NT2/D1 (cell line): ENCODE measurements around the gene SFXN5.

Source experiments
- DNase-seq: peaks from one replicate; pipeline ENCODE4 v3.0.0-alpha.2; 2011; ENCODE audit warnings: low read depth, low spot score
- H3K27me3 ChIP-seq: 2 replicates; pipeline ENCODE4 v1.6.0; 2011; ENCODE audit warnings: mild to moderate bottlenecking; ENCODE audit not compliant: insufficient read length, insufficient read depth
- H3K36me3 ChIP-seq: 2 replicates; pipeline ENCODE4 v1.6.1; 2011; ENCODE audit warnings: mild to moderate bottlenecking, low read length, mixed read lengths; ENCODE audit not compliant: insufficient read depth, insufficient read length
- H3K4me1 ChIP-seq: 2 replicates; pipeline ENCODE4 v1.5.1; 2011; ENCODE audit not compliant: insufficient read depth, insufficient read length
- H3K4me3 ChIP-seq: 2 replicates; pipeline ENCODE4 v1.5.1; 2011; ENCODE audit warnings: low read depth; ENCODE audit not compliant: insufficient read length
- H3K9ac ChIP-seq: 2 replicates; pipeline ENCODE4 v1.6.0; 2011; ENCODE audit warnings: low read depth; ENCODE audit not compliant: insufficient read length
- H3K9me3 ChIP-seq: 2 replicates; pipeline ENCODE4 v1.5.1; 2011; ENCODE audit warnings: mild to moderate bottlenecking, low read length; ENCODE audit not compliant: insufficient read depth
- SUZ12 ChIP-seq: IDR thresholded peaks from 2 replicates; pipeline ENCODE4 v1.6.1; 2011; ENCODE audit not compliant: insufficient read length, insufficient read depth; ENCODE audit errors: extremely low read depth
- YY1 ChIP-seq: IDR thresholded peaks from 2 replicates; pipeline ENCODE4 v1.6.1; 2011; ENCODE audit not compliant: insufficient read length, insufficient read depth
- ZNF274 ChIP-seq: IDR thresholded peaks from 2 replicates; pipeline ENCODE4 v1.6.1; 2011; ENCODE audit warnings: mild to moderate bottlenecking, low read depth, low read length

Gene SFXN5

GRCh38 chr2:72993933-72994280 is 77.6 kb downstream of the SFXN5 start:
- DNase-seq: no peak
- Histone ChIP-seq H3K9ac (no peak overlapping the region), H3K4me3 (no peak overlapping the region), H3K4me1 (peaks cover 7% of the 10 kb centered on the region), H3K36me3 (peaks cover 33% of the 10 kb centered on the region), H3K9me3 (no peaks in the 10 kb centered on the region), H3K27me3 (no peaks in the 10 kb centered on the region)
- TF ChIP-seq SUZ12: no peak
- no peak for TF ChIP-seq YY1
- no peak for TF ChIP-seq ZNF274

- peak; percentile 40 for DNase-seq
- peaks cover 33% of the 10 kb centered on the region for H3K36me3 ChIP-seq
- TF ChIP-seq YY1 (no peak), ZNF274 (no peak), SUZ12 (no peak)
These were observed 78.2 kb downstream of the SFXN5 start for GRCh38 chr2:72993147-72993932.

GRCh38 chr2:72992734-72993102 is 78.8 kb downstream of the SFXN5 start:
- TF ChIP-seq ZNF274 (no peak), SUZ12 (no peak), YY1 (no peak)
- Histone ChIP-seq H3K9ac (no peak overlapping the region), H3K36me3 (peaks cover 36% of the 10 kb centered on the region), H3K4me1 (peaks cover 7% of the 10 kb centered on the region), H3K9me3 (no peaks in the 10 kb centered on the region), H3K27me3 (no peaks in the 10 kb centered on the region), H3K4me3 (no peak overlapping the region)
- DNase-seq: no peak

More at GRCh38 chr2:72993147-72993932, 78.2 kb downstream of the SFXN5 start:
- Histone ChIP-seq H3K4me1 (peaks cover 7% of the 10 kb centered on the region), H3K9me3 (no peaks in the 10 kb centered on the region), H3K4me3 (no peak overlapping the region), H3K9ac (no peak overlapping the region), H3K27me3 (no peaks in the 10 kb centered on the region)

- no peak overlapping the region for H3K4me3 ChIP-seq
- H3K9me3 ChIP-seq: no peaks in the 10 kb centered on the region
- H3K4me1 ChIP-seq: peaks cover 7% of the 10 kb centered on the region
- DNase-seq: no peak
- H3K9ac ChIP-seq: no peak overlapping the region
- TF ChIP-seq SUZ12 (no peak), ZNF274 (no peak), YY1 (no peak)
- no peaks in the 10 kb centered on the region for H3K27me3 ChIP-seq
- H3K36me3 ChIP-seq: peaks cover 37% of the 10 kb centered on the region
These were observed 79.4 kb downstream of the SFXN5 start for GRCh38 chr2:72991980-72992733.

GRCh38 chr2:72991439-72991725 is 80.1 kb downstream of the SFXN5 start:
- Histone ChIP-seq H3K4me3 (no peak overlapping the region), H3K36me3 (peaks cover 33% of the 10 kb centered on the region), H3K9me3 (no peaks in the 10 kb centered on the region), H3K4me1 (peaks cover 7% of the 10 kb centered on the region), H3K27me3 (no peaks in the 10 kb centered on the region), H3K9ac (no peak overlapping the region)
- TF ChIP-seq YY1 (no peak), SUZ12 (no peak), ZNF274 (no peak)
- DNase-seq: no peak

GRCh38 chr2:72990695-72991438 is 80.6 kb downstream of the SFXN5 start:
- Histone ChIP-seq H3K27me3 (no peaks in the 10 kb centered on the region), H3K9me3 (no peaks in the 10 kb centered on the region), H3K9ac (no peak overlapping the region), H3K4me3 (no peak overlapping the region), H3K36me3 (peaks cover 36% of the 10 kb centered on the region), H3K4me1 (peaks cover 7% of the 10 kb centered on the region)
- no peak for DNase-seq
- TF ChIP-seq ZNF274 (no peak), YY1 (no peak), SUZ12 (no peak)
